Measurements from ENCODE around the gene SLC9A9. TPM values are rescaled to one million over a fixed set of nuclear protein-coding genes. Genes with fewer than 3 reads are reported as not detected.

SLC9A9 gene
- total RNA-seq, 2 donors from 2014 or later, result 23.6 to 31.0 TPM

- Histone ChIP-seq H3K4me1 (replicated peaks) (no peaks in the 10 kb centered on the region), H3K9me3 (no peaks in the 10 kb centered on the region), H3K27ac (no peak overlapping the region), H3K4me3 (no peak overlapping the region), H3K27me3 (replicated peaks; ENCODE audit: insufficient read depth) (no peaks in the 10 kb centered on the region), H3K36me3 (no peaks in the 10 kb centered on the region)
- WGBS, result 95% methylated on average over 2 of the region's 2 CpGs
- DNase-seq (ENCODE audit: low spot score), result no peak
- no peak for TF ChIP-seq POLR2A (IDR thresholded peaks at IDR 0.05)
- TF ChIP-seq POLR2AphosphoS5 (IDR thresholded peaks at IDR 0.05), result no peak
- no peak for TF ChIP-seq CTCF (IDR thresholded peaks at IDR 0.05)
- intact Hi-C loops (cut with DNase I), result no loop called here
Observed at GRCh38 chr3:143617050-143617449, 231.2 kb downstream of the SLC9A9 start.

- DNase-seq (ENCODE audit: low spot score), result no peak
- no peak for TF ChIP-seq CTCF (IDR thresholded peaks at IDR 0.05)
- TF ChIP-seq POLR2AphosphoS5 (IDR thresholded peaks at IDR 0.05), result no peak
- no peak for TF ChIP-seq POLR2A (IDR thresholded peaks at IDR 0.05)
- Histone ChIP-seq H3K9me3 (no peaks in the 10 kb centered on the region), H3K27me3 (replicated peaks; ENCODE audit: insufficient read depth) (no peaks in the 10 kb centered on the region), H3K36me3 (no peaks in the 10 kb centered on the region), H3K4me3 (no peak overlapping the region), H3K4me1 (replicated peaks) (no peaks in the 10 kb centered on the region), H3K27ac (no peak overlapping the region)
- intact Hi-C loops (cut with DNase I), result no loop called here
Observed at GRCh38 chr3:143613226-143613625, 235.0 kb downstream of the SLC9A9 start.

GRCh38 chr3:143612541-143612940 is 235.7 kb downstream of the SLC9A9 start:
- WGBS, result 53% methylated on average over 2 of the region's 2 CpGs
- intact Hi-C loops (cut with DNase I), result no loop called here
- no peak overlapping the region for H3K4me3 ChIP-seq
- TF ChIP-seq POLR2AphosphoS5 (IDR thresholded peaks at IDR 0.05) (no peak), CTCF (IDR thresholded peaks at IDR 0.05) (no peak), POLR2A (IDR thresholded peaks at IDR 0.05) (no peak)
- no peaks in the 10 kb centered on the region for H3K36me3 ChIP-seq
- no peaks in the 10 kb centered on the region for H3K27me3 ChIP-seq (replicated peaks; ENCODE audit: insufficient read depth)
- no peaks in the 10 kb centered on the region for H3K9me3 ChIP-seq
- no peak overlapping the region for H3K27ac ChIP-seq
- H3K4me1 ChIP-seq (replicated peaks), result no peaks in the 10 kb centered on the region
- DNase-seq (ENCODE audit: low spot score), result no peak

GRCh38 chr3:143608966-143609365 is 239.3 kb downstream of the SLC9A9 start:
- Histone ChIP-seq H3K27ac (no peak overlapping the region), H3K4me1 (replicated peaks) (no peaks in the 10 kb centered on the region), H3K9me3 (no peaks in the 10 kb centered on the region), H3K36me3 (no peaks in the 10 kb centered on the region), H3K4me3 (no peak overlapping the region), H3K27me3 (replicated peaks; ENCODE audit: insufficient read depth) (no peaks in the 10 kb centered on the region)
- intact Hi-C loops (cut with DNase I), result no loop called here
- 83% methylated on average over 5 of the region's 5 CpGs for WGBS
- no peak for DNase-seq (ENCODE audit: low spot score)
- TF ChIP-seq POLR2A (IDR thresholded peaks at IDR 0.05) (no peak), POLR2AphosphoS5 (IDR thresholded peaks at IDR 0.05) (peak; percentile 62)

GRCh38 chr3:143605233-143605950 is 242.9 kb downstream of the SLC9A9 start:
- 25% methylated on average over 3 of the region's 3 CpGs for WGBS

More at GRCh38 chr3:143605233-143605950, 242.9 kb downstream of the SLC9A9 start:
- H3K4me3 ChIP-seq, result no peak overlapping the region
- no peak overlapping the region for H3K27ac ChIP-seq
- no peaks in the 10 kb centered on the region for H3K36me3 ChIP-seq
- intact Hi-C loops (cut with DNase I), result no loop called here
- no peaks in the 10 kb centered on the region for H3K4me1 ChIP-seq (replicated peaks)
- TF ChIP-seq CTCF (IDR thresholded peaks at IDR 0.05), result no peak
- H3K9me3 ChIP-seq, result no peaks in the 10 kb centered on the region
- H3K27me3 ChIP-seq (replicated peaks; ENCODE audit: insufficient read depth), result no peaks in the 10 kb centered on the region
- DNase-seq (ENCODE audit: low spot score), result no peak

All from prostate gland (tissue), 2 donors.